Nephron (organoid): Measurements from ENCODE around the gene ZNF536.

ENCODE experiments used
- H3K27ac Mint-ChIP-seq, 3 experiments: 2 replicates each; pipeline ENCODE4 v1.8.0; 2020; ENCODE audit warnings: mixed read lengths in 3 of 3, mild to moderate bottlenecking in 2 of 3, moderate library complexity in 1 of 3
- H3K27me3 Mint-ChIP-seq: 2 replicates; pipeline ENCODE4 v1.8.0; 2021; ENCODE audit warnings: low read depth, mild to moderate bottlenecking, moderate library complexity, mixed read lengths
- H3K36me3 Mint-ChIP-seq: 2 replicates; pipeline ENCODE4 v1.8.0; 2020; ENCODE audit warnings: low read depth, mixed read lengths
- H3K4me1 Mint-ChIP-seq: 2 replicates; pipeline ENCODE4 v1.8.0; 2020; ENCODE audit warnings: mixed read lengths
- H3K4me3 Mint-ChIP-seq, 3 experiments: 2 replicates each; pipeline ENCODE4 v1.8.0; 2020; ENCODE audit warnings: mild to moderate bottlenecking in 3 of 3, mixed read lengths in 3 of 3, moderate library complexity in 2 of 3
- H3K9me3 Mint-ChIP-seq: 2 replicates; pipeline ENCODE4 v1.8.0; 2020; ENCODE audit warnings: mixed read lengths
- CTCF ChIP-seq, 3 experiments: fragments of 200-600 bp; sonication (generic); IDR thresholded peaks; one replicate each; pipeline ENCODE4 v1.5.0; 2021; ENCODE audit warnings: antibody characterized with exemption in 3 of 3; ENCODE audit not compliant: unreplicated experiment in 3 of 3

The ZNF536 gene

GRCh38 chr19:30437869-30438268 is 65.7 kb downstream of the ZNF536 start:
- Mint-ChIP-seq H3K4me3 (no peak overlapping the region), H3K27ac (no peak overlapping the region), H3K9me3 (no peaks in the 10 kb centered on the region), H3K4me1 (peaks cover 11% of the 10 kb centered on the region), H3K36me3 (peaks cover under 1% of the 10 kb centered on the region), H3K27me3 (no peaks in the 10 kb centered on the region)
- TF ChIP-seq CTCF (IDR thresholded peaks at IDR 0.05; ENCODE audit: unreplicated experiment in 3 of 3): no peak

GRCh38 chr19:30439310-30439709 is 67.1 kb downstream of the ZNF536 start:
- peaks cover 3% of the 10 kb centered on the region for H3K36me3 Mint-ChIP-seq
- peaks cover 4% of the 10 kb centered on the region for H3K27me3 Mint-ChIP-seq
- H3K4me1 Mint-ChIP-seq: peaks cover 11% of the 10 kb centered on the region
- H3K4me3 Mint-ChIP-seq: no peak overlapping the region
- TF ChIP-seq CTCF (IDR thresholded peaks at IDR 0.05; ENCODE audit: unreplicated experiment in 3 of 3): no peak
- no peak overlapping the region for H3K27ac Mint-ChIP-seq
- no peaks in the 10 kb centered on the region for H3K9me3 Mint-ChIP-seq

- peaks cover 4% of the 10 kb centered on the region for H3K27me3 Mint-ChIP-seq
- no peaks in the 10 kb centered on the region for H3K9me3 Mint-ChIP-seq
- no peak overlapping the region for H3K4me3 Mint-ChIP-seq
- peaks cover 11% of the 10 kb centered on the region for H3K4me1 Mint-ChIP-seq
- H3K27ac Mint-ChIP-seq: no peak overlapping the region
- H3K36me3 Mint-ChIP-seq: peaks cover 3% of the 10 kb centered on the region
- no peak for TF ChIP-seq CTCF (IDR thresholded peaks at IDR 0.05; ENCODE audit: unreplicated experiment in 3 of 3)
Measured at GRCh38 chr19:30441011-30441410, 68.8 kb downstream of the ZNF536 start.

GRCh38 chr19:30442674-30443073 is 70.5 kb downstream of the ZNF536 start:
- Mint-ChIP-seq H3K36me3 (peaks cover 3% of the 10 kb centered on the region), H3K27me3 (peaks cover 4% of the 10 kb centered on the region), H3K9me3 (no peaks in the 10 kb centered on the region), H3K27ac (no peak overlapping the region), H3K4me3 (no peak overlapping the region), H3K4me1 (peaks cover 16% of the 10 kb centered on the region)
- TF ChIP-seq CTCF (IDR thresholded peaks at IDR 0.05; ENCODE audit: unreplicated experiment in 3 of 3): no peak

- Mint-ChIP-seq H3K9me3 (no peaks in the 10 kb centered on the region), H3K36me3 (peaks cover 3% of the 10 kb centered on the region), H3K4me3 (no peak overlapping the region), H3K27me3 (peaks cover 4% of the 10 kb centered on the region), H3K4me1 (peaks cover 26% of the 10 kb centered on the region), H3K27ac (no peak overlapping the region)
- TF ChIP-seq CTCF (IDR thresholded peaks at IDR 0.05; ENCODE audit: unreplicated experiment in 3 of 3): no peak
Measured at GRCh38 chr19:30443531-30444252, 71.5 kb downstream of the ZNF536 start.

GRCh38 chr19:30444253-30444671 is 72.1 kb downstream of the ZNF536 start:
- peaks cover 4% of the 10 kb centered on the region for H3K27me3 Mint-ChIP-seq
- H3K4me3 Mint-ChIP-seq: no peak overlapping the region
- peaks cover 3% of the 10 kb centered on the region for H3K36me3 Mint-ChIP-seq
- TF ChIP-seq CTCF (IDR thresholded peaks at IDR 0.05; ENCODE audit: unreplicated experiment in 3 of 3): no peak
- no peaks in the 10 kb centered on the region for H3K9me3 Mint-ChIP-seq
- H3K27ac Mint-ChIP-seq: no peak overlapping the region
- peaks cover 31% of the 10 kb centered on the region for H3K4me1 Mint-ChIP-seq
